HEK293T (cell line): ENCODE results near the gene ZBTB43.

Experiments
- BHLHE40 ChIP-seq: fragments of 450-650 bp; IDR thresholded peaks from 2 replicates; pipeline ENCODE4 v1.6.1; 2016; ENCODE audit warnings: mild to moderate bottlenecking, moderate library complexity, borderline replicate concordance
- ELF4 ChIP-seq: fragments of 450-650 bp; IDR thresholded peaks from 2 replicates; pipeline ENCODE4 v1.6.1; 2017; ENCODE audit warnings: antibody characterized with exemption
- FOXA1 ChIP-seq: fragments of 450-650 bp; IDR thresholded peaks from 2 replicates; pipeline ENCODE4 v1.6.1; 2016; ENCODE audit warnings: mild to moderate bottlenecking
- SP1 ChIP-seq: fragments of 450-650 bp; IDR thresholded peaks from 2 replicates; pipeline ENCODE4 v1.6.1; 2017
- TARDBP ChIP-seq: fragments of 450-650 bp; IDR thresholded peaks from 2 replicates; pipeline ENCODE4 v1.6.1; 2016
- ZNF384 ChIP-seq: fragments of 450-650 bp; IDR thresholded peaks from 2 replicates; pipeline ENCODE4 v1.6.1; 2016

- TF ChIP-seq BHLHE40 (no peak), SP1 (no peak), ELF4 (no peak), ZNF384 (no peak), TARDBP (no peak), FOXA1 (no peak)
These were observed 9.3 kb downstream of the ZBTB43 start for GRCh38 chr9:126814091-126814490.
